Natural killer cell treated with Interleukin-12 subunit alpha and Interleukin-12 subunit beta and Interleukin-15 and Interleukin-18, amount 100 ng/mL, for 72 hours (primary cell): Measurements from ENCODE around the gene TAAR8. TPM values are rescaled to one million over a fixed set of nuclear protein-coding genes. Genes with fewer than 3 reads are reported as not detected.
A peak's percentile ranks its signal among the peaks of the same experiment; 100 is the strongest.
"Not testable (repeated sequence)": the region's sequence is repeated elsewhere in the genome, so short reads cannot be mapped to it uniquely, and the experiment has no call there.

Experiments
- ATAC-seq, 2 donors: fragments of 150-1000 bp; cut with Tn5 transposase in 1 of 2; sonication (Bioruptor Pico), chemical (Tn5 transposase) in 1 of 2; 2 replicates each; pipeline ENCODE4 v1.10.0; 2021
- DNase-seq: peaks from one replicate; pipeline ENCODE4 v3.0.0; 2022; ENCODE audit warnings: low spot score
- H3K27ac Mint-ChIP-seq, 2 donors: 1 replicate in 1 of 2; 2 replicates in 1 of 2; pipeline ENCODE4 v1.8.0; 2022; ENCODE audit warnings: mixed read lengths in 2 of 2, mild to moderate bottlenecking in 1 of 2, moderate library complexity in 1 of 2
- H3K27me3 Mint-ChIP-seq, 2 donors: 1 replicate in 1 of 2; 2 replicates in 1 of 2; pipeline ENCODE4 v1.8.0; 2022; ENCODE audit warnings: mixed read lengths in 2 of 2
- H3K36me3 Mint-ChIP-seq: one replicate; pipeline ENCODE4 v1.8.0; 2022; ENCODE audit warnings: mixed read lengths
- H3K4me1 Mint-ChIP-seq, 2 donors: 1 replicate in 1 of 2; 2 replicates in 1 of 2; pipeline ENCODE4 v1.8.0; 2022; ENCODE audit warnings: low read depth in 2 of 2, mixed read lengths in 2 of 2, mild to moderate bottlenecking in 1 of 2
- H3K4me3 Mint-ChIP-seq: one replicate; pipeline ENCODE4 v1.8.0; 2022; ENCODE audit warnings: mixed read lengths
- H3K9me3 Mint-ChIP-seq: 2 replicates; pipeline ENCODE4 v1.8.0; 2022; ENCODE audit warnings: mixed read lengths
- total RNA-seq, 2 donors: library from RNA; stranded (reverse); gene quantifications; one replicate each; pipeline ENCODE4 v1.2.3, GENCODE V29; 2022

The TAAR8 gene
- total RNA-seq, 2 donors from 2014 or later, result not detected

GRCh38 chr6:132524646-132525045 is 27.8 kb upstream of the TAAR8 start:
- ATAC-seq, result no peak
- no peak for DNase-seq
- Mint-ChIP-seq H3K4me3 (no peak overlapping the region), H3K27me3 (peaks cover 28 to 63% of the 10 kb centered on the region in 2 donors), H3K4me1 (no peaks in the 10 kb centered on the region), H3K36me3 (no peaks in the 10 kb centered on the region), H3K9me3 (no peaks in the 10 kb centered on the region), H3K27ac (no peak overlapping the region)

- no peak for DNase-seq
- Mint-ChIP-seq H3K36me3 (no peaks in the 10 kb centered on the region), H3K27ac (no peak overlapping the region), H3K4me3 (no peak overlapping the region), H3K27me3 (peaks cover 23 to 53% of the 10 kb centered on the region in 2 donors), H3K9me3 (no peaks in the 10 kb centered on the region), H3K4me1 (no peaks in the 10 kb centered on the region)
- no peak for ATAC-seq
Measured at GRCh38 chr6:132525866-132526265, 26.6 kb upstream of the TAAR8 start.

GRCh38 chr6:132526461-132526860 is 26.0 kb upstream of the TAAR8 start:
- Mint-ChIP-seq H3K9me3 (no peaks in the 10 kb centered on the region), H3K4me3 (no peak overlapping the region), H3K36me3 (no peaks in the 10 kb centered on the region), H3K27me3 (peaks cover 22 to 51% of the 10 kb centered on the region in 2 donors), H3K4me1 (no peaks in the 10 kb centered on the region), H3K27ac (no peak overlapping the region)
- no peak for ATAC-seq
- DNase-seq, result no peak

- Mint-ChIP-seq H3K9me3 (no peaks in the 10 kb centered on the region), H3K36me3 (no peaks in the 10 kb centered on the region), H3K27me3 (peaks cover 18 to 39% of the 10 kb centered on the region in 2 donors), H3K27ac (no peak overlapping the region), H3K4me1 (no peaks in the 10 kb centered on the region), H3K4me3 (no peak overlapping the region)
- DNase-seq (no peak), ATAC-seq (no peak)
Measured at GRCh38 chr6:132527791-132528190, 24.7 kb upstream of the TAAR8 start.

- no peak overlapping the region for H3K27ac Mint-ChIP-seq
- no peaks in the 10 kb centered on the region for H3K4me1 Mint-ChIP-seq
- ATAC-seq (peak; percentile 71), DNase-seq (peak; percentile 81)
- H3K9me3 Mint-ChIP-seq, result no peaks in the 10 kb centered on the region
- peaks cover 2% of the 10 kb centered on the region for H3K36me3 Mint-ChIP-seq
- H3K27me3 Mint-ChIP-seq, result peaks cover 2 to 14% of the 10 kb centered on the region in 2 donors
- H3K4me3 Mint-ChIP-seq, result no peak overlapping the region
Measured at GRCh38 chr6:132530293-132530974, 22.0 kb upstream of the TAAR8 start.

- not testable (repeated sequence) for H3K4me3 Mint-ChIP-seq, H3K27ac Mint-ChIP-seq, ATAC-seq, H3K9me3 Mint-ChIP-seq, DNase-seq, H3K4me1 Mint-ChIP-seq, H3K36me3 Mint-ChIP-seq
- peaks cover 14 to 22% of the 10 kb centered on the region in 2 donors for H3K27me3 Mint-ChIP-seq
Measured at GRCh38 chr6:132534546-132534945, 17.9 kb upstream of the TAAR8 start.

GRCh38 chr6:132537145-132537544 is 15.3 kb upstream of the TAAR8 start:
- Mint-ChIP-seq H3K9me3 (no peaks in the 10 kb centered on the region), H3K4me1 (no peaks in the 10 kb centered on the region), H3K36me3 (peaks cover 4% of the 10 kb centered on the region), H3K27ac (no peak overlapping the region), H3K4me3 (no peak overlapping the region), H3K27me3 (peaks cover 23 to 32% of the 10 kb centered on the region in 2 donors)
- DNase-seq (no peak), ATAC-seq (no peak)

- no peak for ATAC-seq
- Mint-ChIP-seq H3K27me3 (peaks cover 23 to 32% of the 10 kb centered on the region in 2 donors), H3K36me3 (peaks cover 4% of the 10 kb centered on the region), H3K4me1 (no peaks in the 10 kb centered on the region), H3K9me3 (no peaks in the 10 kb centered on the region), H3K4me3 (no peak within 1 kb of the TSS), H3K27ac (no peak within 1 kb of the TSS)
- no peak for DNase-seq
Measured at GRCh38 chr6:132537977-132538376, 14.5 kb upstream of the TAAR8 start, which contains the start of gene TAAR9. Gene TAAR9, plus strand, starts transcription at chr6:132538277. Its CDS starts 13 bp downstream, at chr6:132538290.

- ATAC-seq, result no peak
- Mint-ChIP-seq H3K27me3 (peaks cover 16 to 19% of the 10 kb centered on the region in 2 donors), H3K36me3 (no peaks in the 10 kb centered on the region), H3K4me3 (no peak overlapping the region), H3K4me1 (no peaks in the 10 kb centered on the region), H3K9me3 (no peaks in the 10 kb centered on the region), H3K27ac (no peak overlapping the region)
- no peak for DNase-seq
Measured at GRCh38 chr6:132544826-132545225, 7.6 kb upstream of the TAAR8 start.

- no peaks in the 10 kb centered on the region for H3K9me3 Mint-ChIP-seq
- DNase-seq (no peak), ATAC-seq (no peak)
- H3K27ac Mint-ChIP-seq, result no peak overlapping the region
- peaks cover 16 to 17% of the 10 kb centered on the region in 2 donors for H3K27me3 Mint-ChIP-seq
- no peaks in the 10 kb centered on the region for H3K4me1 Mint-ChIP-seq
- H3K4me3 Mint-ChIP-seq, result no peak overlapping the region
- H3K36me3 Mint-ChIP-seq, result no peaks in the 10 kb centered on the region
Measured at GRCh38 chr6:132548746-132549463, 3.6 kb upstream of the TAAR8 start.

GRCh38 chr6:132551214-132551613 is 1.3 kb upstream of the TAAR8 start:
- H3K4me1 Mint-ChIP-seq, result no peaks in the 10 kb centered on the region
- DNase-seq (no peak), ATAC-seq (peak in 1 of 2 donors; percentile 61)
- H3K9me3 Mint-ChIP-seq, result no peaks in the 10 kb centered on the region
- H3K36me3 Mint-ChIP-seq, result no peaks in the 10 kb centered on the region
- no peak overlapping the region for H3K27ac Mint-ChIP-seq
- H3K4me3 Mint-ChIP-seq, result no peak overlapping the region
- peaks cover 16 to 19% of the 10 kb centered on the region in 2 donors for H3K27me3 Mint-ChIP-seq

- H3K27me3 Mint-ChIP-seq, result peaks cover 22 to 38% of the 10 kb centered on the region in 2 donors
- H3K4me3 Mint-ChIP-seq, H3K27ac Mint-ChIP-seq, H3K36me3 Mint-ChIP-seq, ATAC-seq, DNase-seq, H3K9me3 Mint-ChIP-seq, H3K4me1 Mint-ChIP-seq: not testable (repeated sequence)
Measured at GRCh38 chr6:132560087-132560486, 7.6 kb downstream of the TAAR8 start.

GRCh38 chr6:132566404-132566803 is 13.9 kb downstream of the TAAR8 start:
- Mint-ChIP-seq H3K27ac (no peak overlapping the region), H3K36me3 (no peaks in the 10 kb centered on the region), H3K4me1 (no peaks in the 10 kb centered on the region), H3K9me3 (no peaks in the 10 kb centered on the region), H3K27me3 (peaks cover 20 to 38% of the 10 kb centered on the region in 2 donors), H3K4me3 (no peak overlapping the region)
- ATAC-seq, result no peak
- no peak for DNase-seq

- Mint-ChIP-seq H3K4me1 (no peaks in the 10 kb centered on the region), H3K27me3 (peaks cover 20 to 36% of the 10 kb centered on the region in 2 donors), H3K4me3 (no peak overlapping the region), H3K9me3 (no peaks in the 10 kb centered on the region), H3K27ac (no peak overlapping the region), H3K36me3 (no peaks in the 10 kb centered on the region)
- ATAC-seq (no peak), DNase-seq (no peak)
Measured at GRCh38 chr6:132567566-132567965, 15.1 kb downstream of the TAAR8 start.
